ACHN (cell line): ENCODE data around the gene LPCAT2.
A peak's percentile ranks its signal among the peaks of the same experiment; 100 is the strongest.

ENCODE experiments used
- DNase-seq: peaks from one replicate; pipeline ENCODE4 v3.0.0-alpha.2; 2015
- in situ Hi-C: cut with HindIII; loops from 2 replicates; pipeline ENCODE4 v1.10.0; 2017; ENCODE audit warnings: low sequenced_read_pairs, low pct_ligation_motif_present, low pct_unique_long_range_greater_than_20kb

Gene LPCAT2

DNA sequence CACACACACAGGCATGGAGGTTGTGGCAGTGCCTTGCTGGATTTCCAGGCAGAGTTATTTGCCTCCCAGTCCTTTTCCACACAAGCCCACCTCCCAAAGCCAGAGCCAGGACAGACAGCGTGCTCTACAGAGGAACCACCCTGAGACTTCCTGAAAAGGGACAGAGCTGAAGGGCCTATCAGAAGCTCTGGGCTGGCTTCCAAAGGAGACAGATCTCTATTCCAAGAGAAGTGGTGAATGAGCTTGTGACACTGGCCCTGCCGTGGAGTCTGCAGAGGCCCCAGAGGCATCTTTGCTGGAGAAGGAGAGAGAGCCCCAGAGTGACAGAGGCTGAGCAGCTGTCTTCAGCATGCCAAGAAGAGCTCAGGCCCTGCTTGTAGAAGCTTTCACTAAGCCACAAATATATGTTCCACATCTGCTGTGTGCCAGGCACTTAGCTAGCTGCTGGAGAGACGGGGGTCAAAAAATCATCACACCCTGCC is 8.3 kb upstream of the LPCAT2 start:
- DNase-seq, result no peak
- in situ Hi-C loops, result no loop called here

DNA sequence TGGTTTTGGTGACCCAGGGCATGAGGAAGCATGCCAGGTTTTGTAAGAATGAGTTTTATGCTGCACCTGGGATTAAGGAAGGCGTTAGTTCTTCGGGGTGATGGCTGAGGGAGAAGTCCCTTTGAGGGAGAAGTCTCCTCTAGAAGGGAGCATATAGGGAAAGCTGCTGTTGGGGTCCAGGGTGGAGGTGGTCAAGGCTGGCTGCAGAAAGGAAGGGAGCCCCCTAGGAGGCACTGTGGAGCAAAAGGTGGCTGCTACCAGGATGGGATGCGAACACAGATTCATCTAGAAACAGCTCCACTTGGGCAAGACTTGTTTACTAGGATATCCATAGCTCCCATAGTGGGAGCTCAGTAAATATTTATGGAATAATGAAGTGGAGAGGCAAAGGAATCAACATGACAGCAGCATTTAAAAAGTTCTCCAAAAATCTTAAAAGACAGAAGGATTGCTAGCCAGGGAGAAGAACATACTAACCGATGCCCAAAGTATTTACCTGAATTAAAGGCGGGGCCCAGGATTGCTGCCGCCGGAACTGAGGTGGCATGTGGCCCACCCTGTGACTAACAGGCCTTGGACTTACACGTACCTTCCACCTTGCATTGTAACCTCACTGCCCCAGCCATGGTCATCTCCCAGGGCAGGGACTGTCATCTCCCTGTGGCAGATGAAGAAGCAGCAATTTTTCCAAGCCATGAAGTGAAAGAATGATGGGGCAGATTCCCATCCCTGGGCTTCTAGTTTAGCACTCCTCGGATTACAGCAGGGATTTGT is 7.1 kb upstream of the LPCAT2 start:
- DNase-seq, result peak; percentile 15
- in situ Hi-C loops, result no loop called here

DNA sequence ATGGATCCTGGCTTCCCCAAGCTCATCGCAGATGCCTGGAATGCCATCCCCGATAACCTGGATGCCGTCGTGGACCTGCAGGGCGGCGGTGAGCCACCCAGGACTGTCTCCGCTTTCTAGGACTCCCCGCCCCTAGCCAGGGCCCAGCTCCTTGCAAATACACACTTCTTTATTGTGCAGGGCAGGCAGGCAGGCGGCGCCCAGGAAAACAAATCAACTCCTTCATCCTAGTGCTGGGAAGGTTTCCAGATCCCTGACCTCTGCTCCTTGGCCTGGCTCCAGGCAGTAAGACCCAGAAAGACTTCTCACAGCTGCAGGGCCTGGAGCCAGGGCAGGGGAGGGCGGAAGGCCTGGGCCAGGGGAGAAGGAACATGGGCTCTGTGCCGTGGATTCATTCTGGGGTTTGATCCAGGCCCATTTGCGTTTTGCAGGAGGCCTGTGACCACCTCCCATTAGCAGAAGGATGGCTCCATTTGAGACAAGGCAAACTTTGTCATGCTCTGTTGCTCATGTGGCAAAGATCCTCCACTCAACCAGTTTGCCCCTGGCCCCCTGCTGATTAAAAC is 6.0 kb upstream of the LPCAT2 start:
- in situ Hi-C loops, result no loop called here
- DNase-seq, result peak; percentile 97

DNA sequence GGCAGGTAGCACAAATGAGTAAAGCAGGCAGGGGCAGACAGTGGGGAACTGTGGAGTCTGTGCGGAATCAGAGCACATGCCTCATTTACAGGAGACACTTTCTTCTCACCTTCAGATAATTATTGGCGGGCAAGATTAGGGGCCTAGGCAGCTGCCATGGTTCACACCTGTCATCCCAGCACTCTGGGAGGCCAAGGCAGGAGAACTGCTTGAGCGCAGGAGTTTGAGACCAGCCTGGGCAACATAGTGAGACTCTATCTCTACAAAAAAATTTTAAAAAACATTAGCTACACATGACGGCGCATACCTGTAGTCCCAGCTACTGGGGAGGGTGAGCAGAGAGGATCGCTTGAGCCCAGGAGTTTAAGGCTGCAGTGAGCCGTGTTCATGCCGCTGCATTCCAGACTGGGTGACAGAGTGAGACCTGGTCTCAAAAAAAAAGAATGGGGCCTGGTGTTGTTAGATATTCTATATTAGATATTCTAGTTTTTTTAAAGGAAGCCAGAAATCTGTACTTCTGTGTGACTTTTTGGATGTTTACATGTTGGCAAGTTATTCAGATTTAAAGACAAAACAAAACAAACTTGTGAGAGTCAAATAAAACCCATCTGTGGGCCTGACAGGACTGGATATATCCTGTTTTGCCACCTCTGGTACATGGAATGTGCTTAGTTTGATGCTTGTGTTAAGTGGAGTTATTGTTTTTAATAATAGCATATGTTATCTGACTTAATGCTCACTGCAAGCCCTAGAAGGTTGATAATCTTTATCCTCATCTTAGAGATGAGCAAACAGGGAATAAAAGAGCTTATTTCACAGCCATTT is 4.9 kb upstream of the LPCAT2 start:
- in situ Hi-C loops, result no loop called here
- DNase-seq, result no peak

DNA sequence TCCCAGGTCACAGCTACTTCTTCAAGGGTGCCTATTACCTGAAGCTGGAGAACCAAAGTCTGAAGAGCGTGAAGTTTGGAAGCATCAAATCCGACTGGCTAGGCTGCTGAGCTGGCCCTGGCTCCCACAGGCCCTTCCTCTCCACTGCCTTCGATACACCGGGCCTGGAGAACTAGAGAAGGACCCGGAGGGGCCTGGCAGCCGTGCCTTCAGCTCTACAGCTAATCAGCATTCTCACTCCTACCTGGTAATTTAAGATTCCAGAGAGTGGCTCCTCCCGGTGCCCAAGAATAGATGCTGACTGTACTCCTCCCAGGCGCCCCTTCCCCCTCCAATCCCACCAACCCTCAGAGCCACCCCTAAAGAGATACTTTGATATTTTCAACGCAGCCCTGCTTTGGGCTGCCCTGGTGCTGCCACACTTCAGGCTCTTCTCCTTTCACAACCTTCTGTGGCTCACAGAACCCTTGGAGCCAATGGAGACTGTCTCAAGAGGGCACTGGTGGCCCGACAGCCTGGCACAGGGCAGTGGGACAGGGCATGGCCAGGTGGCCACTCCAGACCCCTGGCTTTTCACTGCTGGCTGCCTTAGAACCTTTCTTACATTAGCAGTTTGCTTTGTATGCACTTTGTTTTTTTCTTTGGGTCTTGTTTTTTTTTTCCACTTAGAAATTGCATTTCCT is 3.4 kb upstream of the LPCAT2 start:
- DNase-seq, result no peak
- in situ Hi-C loops, result no loop called here

DNA sequence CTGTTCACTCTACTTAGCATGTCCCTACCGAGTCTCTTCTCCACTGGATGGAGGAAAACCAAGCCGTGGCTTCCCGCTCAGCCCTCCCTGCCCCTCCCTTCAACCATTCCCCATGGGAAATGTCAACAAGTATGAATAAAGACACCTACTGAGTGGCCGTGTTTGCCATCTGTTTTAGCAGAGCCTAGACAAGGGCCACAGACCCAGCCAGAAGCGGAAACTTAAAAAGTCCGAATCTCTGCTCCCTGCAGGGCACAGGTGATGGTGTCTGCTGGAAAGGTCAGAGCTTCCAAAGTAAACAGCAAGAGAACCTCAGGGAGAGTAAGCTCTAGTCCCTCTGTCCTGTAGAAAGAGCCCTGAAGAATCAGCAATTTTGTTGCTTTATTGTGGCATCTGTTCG is 2.8 kb upstream of the LPCAT2 start:
- no peak for DNase-seq
- in situ Hi-C loops, result no loop called here

DNA sequence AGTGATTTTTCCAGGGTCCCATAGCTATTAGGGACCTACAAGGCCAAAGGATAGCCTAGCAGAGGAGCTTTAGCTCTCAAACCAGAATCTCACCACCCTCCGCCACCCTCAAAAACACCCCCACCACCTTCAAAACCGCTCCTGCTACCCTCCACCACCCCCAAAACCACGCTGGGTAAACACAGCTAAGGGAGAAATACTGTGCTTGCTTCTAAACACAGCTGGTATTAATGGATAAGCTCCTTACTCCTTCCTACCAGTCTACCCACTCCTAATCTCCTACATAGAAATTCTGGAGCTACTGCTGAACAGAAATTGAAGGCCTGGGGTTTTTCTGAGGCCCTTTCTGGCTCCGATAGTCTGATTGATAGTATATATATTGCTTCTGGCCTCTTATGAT is 2.2 kb upstream of the LPCAT2 start:
- no peak for DNase-seq
- in situ Hi-C loops, result no loop called here

DNA sequence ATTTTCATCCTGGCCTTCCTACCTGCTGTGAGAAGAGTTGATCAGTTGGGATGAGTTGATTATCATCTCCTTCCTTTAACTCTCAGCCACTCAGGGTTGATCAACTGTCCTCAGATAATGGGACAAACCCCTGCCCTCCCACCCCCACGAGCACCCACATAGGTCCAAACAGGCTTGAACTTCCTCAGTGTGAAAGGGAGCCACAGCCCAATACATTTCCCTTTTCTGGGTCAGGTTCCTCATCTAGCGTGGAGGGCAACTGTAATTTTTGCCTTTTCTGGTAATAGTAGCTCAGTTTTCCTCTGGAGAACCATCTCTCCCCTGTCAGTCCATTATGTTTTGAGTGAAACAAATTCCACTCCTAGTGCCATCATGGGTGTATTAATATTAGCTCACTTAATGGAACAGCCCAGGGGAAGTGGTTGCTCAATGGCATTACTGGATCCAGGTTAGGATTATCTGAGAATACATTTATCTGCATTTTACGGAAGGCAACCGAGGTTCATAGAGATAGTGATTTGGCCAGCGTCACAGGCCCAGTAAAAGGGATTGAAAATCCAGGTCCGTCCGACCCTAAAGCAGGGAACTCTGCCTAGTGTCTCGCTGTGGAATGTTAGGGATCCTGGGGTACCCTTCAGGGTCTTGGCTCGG is 476 bp upstream of the LPCAT2 start:
- in situ Hi-C loops, result no loop called here
- DNase-seq, result no peak

DNA sequence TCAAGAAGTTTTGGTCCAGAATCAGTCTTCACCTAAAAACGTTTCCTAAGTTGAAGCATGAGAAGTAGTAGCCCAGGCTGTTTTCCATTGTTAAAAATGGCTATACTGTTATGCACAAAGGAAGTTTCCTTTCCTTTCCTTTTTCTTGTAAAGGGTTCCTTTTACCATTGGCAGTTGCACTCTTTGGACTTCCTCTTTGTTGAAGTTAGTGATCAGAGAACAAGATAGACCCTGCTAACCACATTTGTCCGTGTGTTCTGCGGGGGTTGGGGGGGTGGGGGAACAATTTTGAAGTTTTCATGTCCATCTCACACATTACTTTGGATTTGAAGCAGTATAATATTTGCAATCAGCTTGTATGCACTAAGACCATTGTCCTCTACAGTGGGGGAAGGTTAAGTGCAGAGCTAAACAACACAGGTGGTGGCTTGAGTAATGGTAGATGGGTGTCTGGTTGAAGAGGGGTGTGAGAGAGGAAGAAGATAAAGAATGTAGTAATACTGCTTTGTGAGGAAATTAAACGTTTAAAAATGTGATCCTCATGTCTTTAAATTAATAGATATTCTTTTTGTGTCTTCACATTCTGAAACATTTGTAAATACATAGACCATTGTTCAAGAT is 1.4 kb downstream of the LPCAT2 start:
- DNase-seq, result no peak
- in situ Hi-C loops, result no loop called here

DNA sequence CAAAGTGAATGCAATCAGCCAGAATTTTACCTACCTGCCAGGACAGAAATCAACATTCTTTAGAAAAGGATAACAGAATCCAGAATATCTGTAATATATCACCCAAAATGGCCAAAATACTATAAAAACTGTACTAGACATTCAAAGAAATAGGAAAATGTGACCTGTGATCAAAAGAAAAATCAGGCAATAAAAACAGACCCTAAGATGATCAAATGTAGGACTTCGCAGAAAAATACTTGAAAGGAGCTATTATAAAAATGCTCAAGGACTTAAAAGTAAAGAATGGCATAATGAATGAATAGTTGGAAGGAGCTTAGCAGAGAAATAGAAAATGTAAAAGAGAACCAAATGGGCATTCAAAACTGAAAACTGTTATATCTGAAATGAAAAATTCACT is 4.1 kb downstream of the LPCAT2 start:
- in situ Hi-C loops, result no loop called here
- DNase-seq, result no peak

DNA sequence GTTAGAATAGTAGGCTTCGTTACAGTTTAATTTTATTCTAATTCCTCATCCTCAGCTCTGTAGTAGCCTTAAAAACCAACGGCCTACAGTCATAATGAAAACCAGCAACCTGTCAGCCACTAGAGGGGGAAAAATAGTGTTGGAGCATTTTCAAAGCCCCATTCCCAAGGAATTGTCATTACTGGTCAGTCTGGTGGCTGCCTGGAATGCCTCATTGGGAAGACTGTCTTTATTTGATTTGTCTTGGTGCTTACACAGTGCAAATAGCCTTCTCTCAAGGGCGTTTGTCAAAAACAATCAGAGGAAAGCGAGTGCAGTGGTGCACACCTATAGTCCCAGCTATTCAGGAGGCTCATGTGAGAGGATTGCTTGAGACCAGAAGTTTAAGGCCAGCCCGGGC is 4.7 kb downstream of the LPCAT2 start:
- in situ Hi-C loops, result no loop called here
- no peak for DNase-seq

DNA sequence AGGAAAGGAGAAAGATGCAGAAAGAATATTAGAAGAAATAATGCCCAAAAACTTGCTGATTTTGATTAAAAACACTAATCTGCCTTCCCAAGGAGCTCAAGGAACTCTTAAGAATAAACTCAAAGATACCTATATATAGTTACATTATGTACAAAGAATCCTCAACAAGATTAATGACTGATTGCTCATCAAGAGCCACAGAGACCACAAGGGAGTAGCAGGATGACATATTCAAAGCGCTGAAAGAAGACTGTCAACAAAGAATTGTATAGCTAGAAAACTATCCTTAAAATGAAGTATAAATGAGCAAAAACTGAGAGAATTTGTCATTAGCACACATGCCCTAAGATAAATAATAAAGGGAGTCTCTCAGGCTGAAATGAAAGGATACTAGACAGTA is 6.2 kb downstream of the LPCAT2 start:
- in situ Hi-C loops, result no loop called here

DNA sequence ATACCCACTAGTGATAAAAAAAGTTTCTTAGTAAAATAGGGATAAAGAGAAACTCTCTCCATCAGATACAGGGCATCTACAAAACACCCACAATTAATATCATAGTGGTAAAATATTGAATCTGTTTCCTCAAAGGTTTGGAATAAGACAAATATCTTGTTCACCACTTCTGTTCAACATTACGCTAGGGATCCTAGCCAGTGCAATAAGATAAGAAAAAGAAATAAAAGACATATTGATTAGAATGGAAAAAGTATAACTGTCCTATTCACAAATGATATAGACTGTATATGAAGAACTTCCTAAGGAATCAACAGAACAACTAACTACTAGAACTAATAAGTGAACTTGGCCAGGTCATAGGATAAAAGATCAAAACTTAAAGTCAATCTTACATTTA is 12.9 kb downstream of the LPCAT2 start:
- in situ Hi-C loops, result no loop called here

More for the DNA sequence above, 6.2 kb downstream of the LPCAT2 start:
- DNase-seq, result no peak

DNA sequence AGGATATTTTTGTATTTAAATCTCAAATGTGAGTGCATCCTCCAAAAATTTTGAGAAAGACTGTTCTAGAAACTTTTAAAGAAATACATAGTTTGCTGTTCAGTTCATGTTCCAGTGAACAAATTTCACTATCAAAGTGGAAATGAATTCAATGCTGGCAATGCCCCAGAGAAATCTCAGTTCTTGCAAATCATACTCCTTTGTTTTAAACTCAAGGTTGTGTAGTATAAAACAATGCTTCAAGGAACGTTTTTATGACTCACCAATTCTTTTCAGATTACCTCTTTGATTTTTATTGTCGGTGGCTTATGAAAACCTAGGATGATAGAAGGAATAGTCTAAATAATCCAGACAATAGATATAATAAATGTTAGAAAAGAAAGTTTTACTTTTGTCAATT is 17.6 kb downstream of the LPCAT2 start:
- in situ Hi-C loops, result no loop called here
- DNase-seq, result no peak

More for the DNA sequence above, 12.9 kb downstream of the LPCAT2 start:
- no peak for DNase-seq

DNA sequence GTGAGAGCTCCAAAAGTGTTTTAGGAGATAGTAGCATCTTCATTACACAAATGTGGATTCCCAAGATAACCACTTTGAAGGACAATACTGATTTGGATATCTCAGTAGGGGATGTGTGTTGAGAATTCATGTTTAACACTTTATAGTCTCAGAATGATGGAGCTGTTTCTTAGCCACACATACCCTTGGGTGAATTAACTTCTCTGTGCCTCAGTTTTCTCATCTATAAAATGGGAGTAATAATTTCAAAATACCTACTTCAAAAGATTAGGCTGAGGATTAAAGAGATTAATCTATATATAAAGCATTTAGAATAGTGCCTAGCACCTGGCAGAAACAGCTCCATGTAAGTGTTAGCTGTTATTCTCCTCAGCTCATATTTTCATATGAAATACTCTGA is 19.0 kb downstream of the LPCAT2 start:
- DNase-seq, result no peak
- in situ Hi-C loops, result no loop called here

DNA sequence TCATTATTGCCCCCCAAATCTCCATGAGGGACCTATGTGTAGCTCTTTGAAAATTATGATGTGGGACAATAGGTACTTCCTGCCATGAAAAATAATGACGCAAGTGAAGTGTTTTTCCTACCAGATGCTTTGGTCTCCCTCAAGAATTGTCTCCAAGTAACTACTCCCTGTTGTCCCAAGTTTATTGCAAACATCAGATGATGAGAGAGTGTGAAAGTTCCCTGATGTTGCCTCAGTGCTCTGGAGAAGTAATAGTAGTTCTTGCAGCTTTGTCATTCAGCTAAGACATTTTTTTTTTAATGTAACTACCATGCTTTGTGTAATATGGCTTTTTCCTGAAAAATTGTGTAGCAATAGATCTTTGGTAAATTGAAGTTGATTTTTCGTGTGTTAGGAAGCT is 20.1 kb downstream of the LPCAT2 start:
- in situ Hi-C loops, result no loop called here
- no peak for DNase-seq

DNA sequence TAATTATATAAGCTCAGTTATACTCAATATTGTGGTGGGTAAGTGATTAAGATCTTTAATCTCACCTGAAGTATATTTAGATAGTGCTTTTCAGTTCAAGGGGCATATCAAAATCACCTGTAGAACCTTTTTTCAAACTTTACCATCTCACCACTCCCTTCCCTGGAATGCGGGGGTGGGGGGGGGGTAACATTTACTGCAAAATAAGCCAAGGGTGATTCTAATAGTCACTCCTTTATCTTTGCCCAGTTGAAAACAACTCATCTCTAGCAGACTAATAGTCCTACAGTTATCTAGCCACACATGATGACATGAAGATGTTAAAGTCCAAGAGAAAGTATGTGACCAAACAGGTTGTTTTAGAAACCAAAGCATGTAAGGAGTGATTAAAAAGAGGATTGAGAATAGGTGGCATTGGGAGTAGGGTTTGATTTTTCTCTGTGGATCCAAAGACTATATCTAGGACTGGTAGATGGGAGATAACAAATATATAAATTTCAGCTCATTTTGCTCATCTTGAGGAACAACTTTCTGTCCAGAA is 21.5 kb downstream of the LPCAT2 start:
- no peak for DNase-seq
- in situ Hi-C loops, result no loop called here

DNA sequence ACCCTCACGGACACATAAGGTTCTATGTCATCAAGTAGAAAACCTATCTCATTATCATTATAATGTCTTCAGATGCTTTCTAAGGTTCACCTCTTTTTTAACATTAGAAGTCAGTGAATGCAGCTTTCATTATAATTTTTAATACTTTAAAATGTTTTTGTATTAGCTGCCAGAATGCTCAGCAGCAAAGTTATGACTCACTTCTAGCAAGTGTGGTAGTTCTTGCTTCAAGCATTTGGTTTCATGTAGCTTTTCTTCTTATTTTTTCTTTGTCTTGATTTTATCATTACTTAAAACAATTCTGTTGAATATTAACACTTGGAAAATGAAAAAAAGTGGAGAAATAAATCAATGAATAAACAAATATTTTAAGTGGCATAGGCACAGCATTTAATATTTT is 23.4 kb downstream of the LPCAT2 start:
- no peak for DNase-seq
- in situ Hi-C loops, result no loop called here
